ENCODE results near the gene MRPS23. TPM values are rescaled to one million over a fixed set of nuclear protein-coding genes. Genes with fewer than 3 reads are reported as not detected.

MRPS23 gene
- total and polyA plus RNA-seq, 4 donors: 15.7 to 44.9 (median 31.6) TPM

DNA sequence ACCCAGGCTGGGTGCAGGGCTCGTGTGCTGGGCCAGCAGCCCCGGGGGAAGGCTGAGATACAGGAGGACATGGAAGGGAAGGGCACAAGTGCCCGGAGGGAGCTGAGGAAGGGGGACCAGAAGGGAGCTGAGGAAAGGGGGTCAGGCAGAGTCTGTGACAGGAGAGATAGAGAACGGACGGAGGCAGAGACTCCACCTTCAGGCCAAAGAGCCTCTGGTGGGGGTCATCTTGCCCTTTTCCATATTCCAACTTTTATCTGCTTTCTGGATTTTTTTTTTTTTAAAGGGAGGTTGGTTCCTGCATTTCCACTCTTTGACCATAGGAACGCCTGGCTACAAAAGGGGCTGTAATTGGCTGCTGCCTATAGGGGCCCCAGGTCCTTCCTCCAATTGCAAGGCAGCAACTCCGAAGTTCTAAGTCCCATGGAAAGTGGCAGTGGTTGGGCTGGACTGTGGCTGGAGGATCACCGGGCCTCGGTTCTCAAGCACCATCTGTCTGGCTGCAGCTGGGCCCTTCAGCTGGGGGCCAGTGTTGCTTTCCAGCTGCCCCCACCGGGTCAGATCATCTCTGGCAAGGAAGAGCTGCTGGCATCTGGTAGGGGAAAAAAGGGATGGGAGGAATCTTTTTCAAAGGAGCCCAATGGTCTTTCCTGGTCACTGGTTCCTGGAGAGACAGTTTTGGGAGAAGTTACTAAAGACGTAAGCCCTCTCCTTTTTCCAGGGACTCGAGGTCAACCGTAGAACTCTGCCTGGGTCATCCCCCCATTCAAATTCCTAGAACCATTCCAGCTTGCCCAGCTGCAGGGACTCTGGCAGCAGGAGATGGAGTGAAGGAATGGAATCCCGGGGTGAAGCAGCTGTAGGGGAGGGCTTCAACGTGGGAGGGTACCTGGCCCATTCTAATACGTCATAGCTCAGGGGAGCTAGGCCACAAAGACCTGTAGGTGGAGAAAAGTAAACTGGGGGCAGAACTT lies 13.1 kb upstream of the MRPS23 start:
- no peaks in the 10 kb centered on the region for H3K9me3 ChIP-seq (ENCODE audit: control insufficient read depth in 4 of 4, insufficient read depth in 3 of 4, low read length in 3 of 4)
- DNase-seq: peak in 1 of 3 donors; percentile 32
- ATAC-seq (ENCODE audit: insufficient read depth, low FRiP score): no peak
- H3K4me3 ChIP-seq: no peak overlapping the region
- H3K9ac ChIP-seq (ENCODE audit: insufficient read depth in 1 of 2, low read length in 2 of 2): no peak overlapping the region
- WGBS, 2 donors: 82 to 86% methylated on average over 16 of the region's 16 CpGs
- H3K27ac ChIP-seq (ENCODE audit: low read depth in 1 of 2, low read length in 1 of 2): peak overlapping the region in 1 of 2 donors; percentile 75
- H3K36me3 ChIP-seq (ENCODE audit: control insufficient read depth in 4 of 4, insufficient read depth in 4 of 4, low read length in 4 of 4): peaks cover 0 to 11% (median 5%) of the 10 kb centered on the region in 4 donors
- no peak for TF ChIP-seq CTCF (IDR thresholded peaks at IDR 0.05; ENCODE audit: control extremely low read depth, extremely low read depth)
- H3K4me1 ChIP-seq (ENCODE audit: control insufficient read depth in 5 of 5, insufficient read depth in 5 of 5, low read length in 5 of 5): peaks cover 0 to 28% (median 15%) of the 10 kb centered on the region in 5 donors
- no peaks in the 10 kb centered on the region for H3K27me3 ChIP-seq (ENCODE audit: control insufficient read depth in 3 of 3, insufficient read depth in 3 of 3, low read length in 2 of 3)

GRCh38 chr17:57861790-57862693 lies 12.2 kb upstream of the MRPS23 start:
- H3K4me3 ChIP-seq: peak overlapping the region; percentile 18
- peaks cover 0 to 25% (median 8%) of the 10 kb centered on the region in 5 donors for H3K4me1 ChIP-seq (ENCODE audit: control insufficient read depth in 5 of 5, insufficient read depth in 5 of 5, low read length in 5 of 5)
- TF ChIP-seq CTCF (IDR thresholded peaks at IDR 0.05; ENCODE audit: control extremely low read depth, extremely low read depth): no peak
- H3K27ac ChIP-seq (ENCODE audit: low read depth in 1 of 2, low read length in 1 of 2): peak overlapping the region; percentile 75 to 85
- no peak overlapping the region for H3K9ac ChIP-seq (ENCODE audit: insufficient read depth in 1 of 2, low read length in 2 of 2)
- peaks cover 0 to 8% (median 5%) of the 10 kb centered on the region in 4 donors for H3K36me3 ChIP-seq (ENCODE audit: control insufficient read depth in 4 of 4, insufficient read depth in 4 of 4, low read length in 4 of 4)
- WGBS, 2 donors: 11 to 35% methylated on average over 26 to 58 of the region's 58 CpGs
- H3K9me3 ChIP-seq (ENCODE audit: control insufficient read depth in 4 of 4, insufficient read depth in 3 of 4, low read length in 3 of 4): no peaks in the 10 kb centered on the region
- peak; percentile 35 to 47 (median 43) for DNase-seq
- H3K27me3 ChIP-seq (ENCODE audit: control insufficient read depth in 3 of 3, insufficient read depth in 3 of 3, low read length in 2 of 3): no peaks in the 10 kb centered on the region
- ATAC-seq (ENCODE audit: insufficient read depth, low FRiP score): peak; percentile 78

- H3K4me1 ChIP-seq (ENCODE audit: control insufficient read depth in 5 of 5, insufficient read depth in 5 of 5, low read length in 5 of 5): peaks cover 0 to 25% (median 8%) of the 10 kb centered on the region in 5 donors
- H3K9me3 ChIP-seq (ENCODE audit: control insufficient read depth in 4 of 4, insufficient read depth in 3 of 4, low read length in 3 of 4): no peaks in the 10 kb centered on the region
- H3K36me3 ChIP-seq (ENCODE audit: control insufficient read depth in 4 of 4, insufficient read depth in 4 of 4, low read length in 4 of 4): peaks cover 0 to 3% (median 2%) of the 10 kb centered on the region in 4 donors
- 1 to 2% methylated on average over 34 of the region's 34 CpGs for WGBS, 2 donors
- DNase-seq (peak; percentile 61 to 71 (median 66)), ATAC-seq (ENCODE audit: insufficient read depth, low FRiP score) (peak; percentile 50)
- H3K27ac ChIP-seq (ENCODE audit: low read depth in 1 of 2, low read length in 1 of 2): peak overlapping the region; percentile 75 to 85
- H3K27me3 ChIP-seq (ENCODE audit: control insufficient read depth in 3 of 3, insufficient read depth in 3 of 3, low read length in 2 of 3): no peaks in the 10 kb centered on the region
- no peak for TF ChIP-seq CTCF (IDR thresholded peaks at IDR 0.05; ENCODE audit: control extremely low read depth, extremely low read depth)
- H3K4me3 ChIP-seq: peak overlapping the region; percentile 18
- no peak overlapping the region for H3K9ac ChIP-seq (ENCODE audit: insufficient read depth in 1 of 2, low read length in 2 of 2)
These were observed 11.4 kb upstream of the MRPS23 start for GRCh38 chr17:57861000-57861789.
